HepG2 (cell line): ENCODE data around the gene AFG1L. TPM values are rescaled to one million over a fixed set of nuclear protein-coding genes. Genes with fewer than 3 reads are reported as not detected.

Source experiments
- ATAC-seq: fragments of 200-7000 bp; cut with Tn5 transposase; 3 replicates; pipeline ENCODE4 v1.9.1; 2020; ENCODE audit warnings: mild to moderate bottlenecking, moderate library complexity
- BruUV-seq: library from RNA; stranded (reverse); fragments of 400-500 nt; replicated peaks from 2 replicates; lab custom pipeline; 2021; lab: Mats Ljungman, UMichigan
- CTCF ChIA-PET: fragments of 300-600 bp; formaldehyde crosslinking; extraction: SDS; loops from one replicate; lab custom pipeline; 2021; ENCODE audit warnings: low total read pairs, inconsistent platforms, low intra/inter-chr PET ratio; lab: Yijun Ruan, JAX
- POLR2A ChIA-PET: fragments of 350-600 bp; sonication (Branson Sonifier 250); formaldehyde crosslinking; loops from one replicate; lab custom pipeline; 2020; ENCODE audit warnings: antibody characterized with exemption, inconsistent platforms; lab: Yijun Ruan, JAX
- DNase-seq: peaks from one replicate; pipeline ENCODE4 v3.0.0-alpha.2; 2015; ENCODE audit warnings: low spot score
- FAIRE-seq: peaks from 3 replicates; lab custom pipeline; 2011; peaks lifted over from hg19 to GRCh38; lab: Jason Lieb, UNC
- H2AFZ ChIP-seq: one replicate; pipeline ENCODE4 v1.6.1; 2011; ENCODE audit warnings: low read length, inconsistent platforms
- H3K27ac ChIP-seq: fragments of 300-600 bp; 3 replicates; pipeline ENCODE4 v1.8.0; 2011; ENCODE audit warnings: mixed run types, mild to moderate bottlenecking, mixed read lengths, low read length, inconsistent platforms; ENCODE audit not compliant: insufficient read depth; ENCODE audit errors: extremely low read length
- H3K27me3 ChIP-seq, 2 experiments: fragments of 200-600 bp in 1 of 2; 2 replicates in 1 of 2; 3 replicates in 1 of 2; pipeline versions ENCODE4 v1.6.0 to v1.8.0; 2011; ENCODE audit warnings: low read length in 2 of 2, mild to moderate bottlenecking in 2 of 2, moderate library complexity in 2 of 2, inconsistent platforms in 1 of 2; ENCODE audit not compliant: insufficient read depth in 2 of 2, control insufficient read depth in 1 of 2
- H3K36me3 ChIP-seq, 2 experiments: fragments of 200-600 bp in 1 of 2; replicated peaks in 1 of 2; 2 replicates in 1 of 2; 3 replicates in 1 of 2; pipeline versions ENCODE4 v1.5.1 to v1.8.0; 2011; ENCODE audit warnings: low read length in 2 of 2, inconsistent platforms in 1 of 2; ENCODE audit not compliant: insufficient read depth in 2 of 2, control insufficient read depth in 1 of 2
- H3K4me1 ChIP-seq: 2 replicates; pipeline ENCODE4 v1.5.1; 2012; ENCODE audit warnings: low read length, inconsistent platforms; ENCODE audit not compliant: insufficient read depth
- H3K4me2 ChIP-seq: 2 replicates; pipeline ENCODE4 v1.6.0; 2011; ENCODE audit warnings: low read depth, low read length, inconsistent platforms
- H3K4me3 ChIP-seq, 3 experiments: fragments of 200-600 bp in 1 of 3; sonication (generic), shearing (Covaris generic) in 1 of 3; replicated peaks in 1 of 3; 2 replicates each; pipeline ENCODE4 v1.5.1; 2011 to 2016; ENCODE audit warnings: low read length in 3 of 3, inconsistent platforms in 2 of 3, low read depth in 2 of 3, mild to moderate bottlenecking in 2 of 3, control low read depth in 1 of 3, mixed read lengths in 1 of 3; ENCODE audit not compliant: insufficient read depth in 1 of 3
- H3K79me2 ChIP-seq: one replicate; pipeline ENCODE4 v1.6.1; 2011; ENCODE audit warnings: low read length, inconsistent platforms; ENCODE audit not compliant: insufficient read depth
- H3K9ac ChIP-seq: 2 replicates; pipeline ENCODE4 v1.6.0; 2011; ENCODE audit warnings: mild to moderate bottlenecking, low read depth, low read length, inconsistent platforms; ENCODE audit not compliant: insufficient read depth
- H3K9me3 ChIP-seq: 2 replicates; pipeline ENCODE4 v1.5.1; 2012; ENCODE audit warnings: mild to moderate bottlenecking, low read length
- H4K20me1 ChIP-seq: 2 replicates; pipeline ENCODE4 v1.6.0; 2011; ENCODE audit warnings: inconsistent platforms, mild to moderate bottlenecking, low read length, moderate library complexity; ENCODE audit not compliant: insufficient read depth
- ARNT2 ChIP-seq: sonication (generic); formaldehyde crosslinking; IDR thresholded peaks from 2 replicates; pipeline ENCODE4 v1.8.0; 2022; ENCODE audit warnings: mild to moderate bottlenecking, low read depth, missing genetic modification reagents, moderate library complexity
- CBX5 ChIP-seq: sonication (generic); formaldehyde crosslinking; IDR thresholded peaks from 2 replicates; pipeline ENCODE4 v1.4.0; 2020; ENCODE audit warnings: missing genetic modification reagents, borderline replicate concordance
- CEBPB ChIP-seq: IDR thresholded peaks from 2 replicates; pipeline ENCODE4 v1.6.1; 2011; ENCODE audit warnings: low read depth, low read length, improper control_type of control experiment, borderline replicate concordance
- CEBPG ChIP-seq: IDR thresholded peaks from 2 replicates; pipeline ENCODE4 v1.6.1; 2016
- CHD2 ChIP-seq: IDR thresholded peaks from 2 replicates; pipeline ENCODE4 v1.6.1; 2011; ENCODE audit warnings: low read depth, low read length, improper control_type of control experiment
- ERF ChIP-seq: IDR thresholded peaks from 2 replicates; pipeline ENCODE4 v1.6.1; 2018; ENCODE audit warnings: missing biosample characterization, missing genetic modification reagents
- FIP1L1 ChIP-seq: fragments of 200-400 bp; formaldehyde crosslinking; IDR thresholded peaks from 2 replicates; pipeline ENCODE4 v1.6.1; 2018; ENCODE audit warnings: low read depth, mild to moderate bottlenecking, low read length, moderate library complexity, borderline replicate concordance; ENCODE audit not compliant: insufficient read depth
- GATAD1 ChIP-seq: IDR thresholded peaks from 2 replicates; pipeline ENCODE4 v1.6.1; 2016; ENCODE audit warnings: missing genetic modification reagents, missing compliant biosample characterization
- HNF4A ChIP-seq: sonication (generic); formaldehyde crosslinking; IDR thresholded peaks from 2 replicates; pipeline ENCODE4 v1.4.0; 2020; ENCODE audit warnings: missing genetic modification reagents
- RXRB ChIP-seq: IDR thresholded peaks from 2 replicates; pipeline ENCODE4 v1.6.1; 2016; ENCODE audit warnings: borderline replicate concordance, missing genetic modification reagents, missing compliant biosample characterization
- SAP130 ChIP-seq: IDR thresholded peaks from 2 replicates; pipeline ENCODE4 v1.6.1; 2016; ENCODE audit warnings: low read depth
- SRSF9 ChIP-seq: fragments of 200-400 bp; formaldehyde crosslinking; IDR thresholded peaks from 2 replicates; pipeline ENCODE4 v1.6.1; 2018; ENCODE audit warnings: borderline replicate concordance, mild to moderate bottlenecking, low read depth, low read length; ENCODE audit not compliant: insufficient read depth, poor library complexity, severe bottlenecking
- ZNF180 ChIP-seq: sonication (generic); formaldehyde crosslinking; IDR thresholded peaks from 2 replicates; pipeline ENCODE4 v1.4.0; 2020; ENCODE audit warnings: low read depth, missing genetic modification reagents, borderline replicate concordance
- ZNF253 ChIP-seq: sonication (generic); formaldehyde crosslinking; IDR thresholded peaks from 2 replicates; pipeline ENCODE4 v1.8.0; 2022; ENCODE audit warnings: mild to moderate bottlenecking, missing genetic modification reagents, borderline replicate concordance
- ZNF644 ChIP-seq: IDR thresholded peaks from 2 replicates; pipeline ENCODE4 v1.6.1; 2016; ENCODE audit warnings: low read depth
- ZNF660 ChIP-seq: sonication (generic); formaldehyde crosslinking; IDR thresholded peaks from 2 replicates; pipeline ENCODE4 v1.5.1; 2020; ENCODE audit warnings: mild to moderate bottlenecking, low read depth, missing genetic modification reagents, borderline replicate concordance
- WGBS: methylation state at CpG from one replicate; pipeline ENCODE4 v1.1.6; 2017; ENCODE audit warnings: low lambda C conversion rate; 5-methylcytosine and 5-hydroxymethylcytosine counted together
- in situ Hi-C: cut with HindIII; loops from 2 replicates; pipeline ENCODE4 v1.10.0; 2017; ENCODE audit warnings: low pct_unique_long_range_greater_than_20kb; ENCODE audit not compliant: extremely low pct_ligation_motif_present
- intact Hi-C: fragments of 100-400 bp; cut with micrococcal nuclease; formaldehyde crosslinking; loops from one replicate; pipeline ENCODE4 v1.10.0; 2022; ENCODE audit not compliant: unreplicated experiment
- polyA plus RNA-seq, 8 experiments: library from polyadenylated mRNA; depleted of rRNA in 3 of 8; stranded (reverse) in 7 of 8; unstranded in 1 of 8; fragments of >200 nt; fragmentation: Illumina TruSeq in 4 of 8; extraction: Trizol in 4 of 8; gene quantifications; 2 replicates each; pipeline versions ENCODE4 v1.2.1 to v1.2.3, GENCODE V29; 2011 to 2016; ENCODE audit warnings: low read depth in 4 of 8, missing spikeins in 1 of 8, mixed read lengths in 1 of 8; ENCODE audit not compliant: insufficient read depth in 1 of 8
- total RNA-seq, 5 experiments: library from RNA; depleted of rRNA; stranded (reverse); fragments of >200 nt; fragmentation: Illumina TruSeq; extraction: Trizol; gene quantifications; 2 replicates each; pipeline ENCODE4 v1.2.3, GENCODE V29; 2016; ENCODE audit warnings: low read depth in 1 of 5
- TF ChIP-seq, protein P1 (sequence below): sonication (generic); IDR thresholded peaks from 2 replicates; pipeline ENCODE4 v1.6.1; 2016; ENCODE audit warnings: low read depth, borderline replicate concordance
- TF ChIP-seq, protein P2 (sequence below): IDR thresholded peaks from 2 replicates; pipeline ENCODE4 v1.4.0; 2020; ENCODE audit warnings: mild to moderate bottlenecking, missing genetic modification reagents
- TF ChIP-seq, protein P3 (sequence below): sonication (generic); formaldehyde crosslinking; IDR thresholded peaks from 2 replicates; pipeline ENCODE4 v1.5.0; 2020; ENCODE audit warnings: mild to moderate bottlenecking, low read depth, missing genetic modification reagents, borderline replicate concordance

AFG1L gene
- total and polyA plus RNA-seq, 2 of the 13 experiments (the other 11 are each of a cell fraction or from before 2014, with no cell fraction given) = 3.1 to 14.0 TPM

DNA sequence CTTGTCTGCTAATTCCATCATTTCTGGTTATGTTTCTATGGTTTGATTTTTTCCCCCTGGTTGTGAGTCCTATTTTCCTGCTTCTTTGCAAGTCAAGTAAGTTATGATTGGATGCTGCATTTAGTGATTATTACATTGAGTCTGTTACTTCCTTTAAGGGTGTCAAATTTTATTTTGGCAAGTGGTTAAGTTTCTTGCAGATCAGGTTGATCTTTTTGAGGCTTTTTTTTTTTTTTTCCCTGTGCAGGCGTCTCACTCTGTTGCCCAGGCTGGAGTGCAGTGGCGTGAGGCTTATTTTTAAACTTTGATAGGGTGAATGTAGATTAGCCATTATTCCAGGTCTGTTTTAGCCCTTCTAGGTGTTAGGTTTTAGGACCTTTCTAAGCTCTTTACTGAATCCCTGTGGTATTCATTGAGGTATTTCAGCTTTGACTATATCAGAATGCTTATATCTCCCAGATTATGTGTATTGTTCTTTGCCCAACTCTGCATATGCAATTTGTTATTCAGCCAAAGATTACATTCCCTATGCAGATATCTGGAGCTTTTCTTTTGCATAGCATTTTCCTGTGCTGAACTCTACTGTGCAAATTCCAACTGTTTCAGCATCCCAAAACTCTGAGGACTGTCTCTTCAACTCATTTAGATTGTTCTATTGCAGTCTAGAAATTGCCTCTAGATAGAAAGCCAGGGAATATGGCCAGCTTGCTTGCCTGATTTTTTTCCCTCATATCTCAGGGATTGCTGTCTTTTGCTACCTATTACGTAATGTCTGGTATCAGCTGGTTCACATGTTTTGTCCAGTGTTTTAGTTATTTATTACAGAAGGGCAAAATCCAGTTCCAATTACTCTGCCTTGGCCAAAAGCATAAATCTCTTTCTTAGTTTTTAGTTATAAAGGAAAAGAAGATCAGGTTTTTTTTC, 113.3 kb downstream of the AFG1L start:
- no peaks in the 10 kb centered on the region for H3K79me2 ChIP-seq
- H3K36me3 ChIP-seq = no peaks in the 10 kb centered on the region
- H3K4me3 ChIP-seq = no peak overlapping the region
- no peak overlapping the region for H2AFZ ChIP-seq
- in situ Hi-C loops = no loop called here
- POLR2A ChIA-PET = no interaction called here
- FAIRE-seq = peak; percentile 59
- H3K4me2 ChIP-seq = no peak overlapping the region; the same call in 1 of the 2 replicates
- ATAC-seq = no peak; the same call in 2 of the 3 replicates
- no peak overlapping the region for H3K9ac ChIP-seq
- H3K27ac ChIP-seq = no peak overlapping the region
- H3K4me1 ChIP-seq = peaks cover 12% of the 10 kb centered on the region
- no peaks in the 10 kb centered on the region for H4K20me1 ChIP-seq
- intact Hi-C loops = no loop called here
- peak; percentile 20 for DNase-seq
- H3K27me3 ChIP-seq = no peaks in the 10 kb centered on the region
- 92% methylated on average over 3 of the region's 3 CpGs for WGBS
- H3K9me3 ChIP-seq = no peaks in the 10 kb centered on the region
- CTCF ChIA-PET = no interaction called here
- no TSS peak for BruUV-seq
- no peak for TF ChIP-seq ZNF253 (CRISPR knock-in tag)
- TF ChIP-seq, protein P1, sequence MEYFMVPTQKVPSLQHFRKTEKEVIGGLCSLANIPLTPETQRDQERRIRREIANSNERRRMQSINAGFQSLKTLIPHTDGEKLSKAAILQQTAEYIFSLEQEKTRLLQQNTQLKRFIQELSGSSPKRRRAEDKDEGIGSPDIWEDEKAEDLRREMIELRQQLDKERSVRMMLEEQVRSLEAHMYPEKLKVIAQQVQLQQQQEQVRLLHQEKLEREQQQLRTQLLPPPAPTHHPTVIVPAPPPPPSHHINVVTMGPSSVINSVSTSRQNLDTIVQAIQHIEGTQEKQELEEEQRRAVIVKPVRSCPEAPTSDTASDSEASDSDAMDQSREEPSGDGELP = peak; percentile 93
- TF ChIP-seq SRSF9 = no peak
- TF ChIP-seq ARNT2 (CRISPR knock-in tag) = no peak
- 0 out of 2 replicates have a peak, but pooled peaks have one; percentile 7 for TF ChIP-seq RXRB (CRISPR knock-in tag)
- TF ChIP-seq CHD2 = no peak
- TF ChIP-seq ZNF660 = no peak
- no peak for TF ChIP-seq FIP1L1
- TF ChIP-seq, protein P2, sequence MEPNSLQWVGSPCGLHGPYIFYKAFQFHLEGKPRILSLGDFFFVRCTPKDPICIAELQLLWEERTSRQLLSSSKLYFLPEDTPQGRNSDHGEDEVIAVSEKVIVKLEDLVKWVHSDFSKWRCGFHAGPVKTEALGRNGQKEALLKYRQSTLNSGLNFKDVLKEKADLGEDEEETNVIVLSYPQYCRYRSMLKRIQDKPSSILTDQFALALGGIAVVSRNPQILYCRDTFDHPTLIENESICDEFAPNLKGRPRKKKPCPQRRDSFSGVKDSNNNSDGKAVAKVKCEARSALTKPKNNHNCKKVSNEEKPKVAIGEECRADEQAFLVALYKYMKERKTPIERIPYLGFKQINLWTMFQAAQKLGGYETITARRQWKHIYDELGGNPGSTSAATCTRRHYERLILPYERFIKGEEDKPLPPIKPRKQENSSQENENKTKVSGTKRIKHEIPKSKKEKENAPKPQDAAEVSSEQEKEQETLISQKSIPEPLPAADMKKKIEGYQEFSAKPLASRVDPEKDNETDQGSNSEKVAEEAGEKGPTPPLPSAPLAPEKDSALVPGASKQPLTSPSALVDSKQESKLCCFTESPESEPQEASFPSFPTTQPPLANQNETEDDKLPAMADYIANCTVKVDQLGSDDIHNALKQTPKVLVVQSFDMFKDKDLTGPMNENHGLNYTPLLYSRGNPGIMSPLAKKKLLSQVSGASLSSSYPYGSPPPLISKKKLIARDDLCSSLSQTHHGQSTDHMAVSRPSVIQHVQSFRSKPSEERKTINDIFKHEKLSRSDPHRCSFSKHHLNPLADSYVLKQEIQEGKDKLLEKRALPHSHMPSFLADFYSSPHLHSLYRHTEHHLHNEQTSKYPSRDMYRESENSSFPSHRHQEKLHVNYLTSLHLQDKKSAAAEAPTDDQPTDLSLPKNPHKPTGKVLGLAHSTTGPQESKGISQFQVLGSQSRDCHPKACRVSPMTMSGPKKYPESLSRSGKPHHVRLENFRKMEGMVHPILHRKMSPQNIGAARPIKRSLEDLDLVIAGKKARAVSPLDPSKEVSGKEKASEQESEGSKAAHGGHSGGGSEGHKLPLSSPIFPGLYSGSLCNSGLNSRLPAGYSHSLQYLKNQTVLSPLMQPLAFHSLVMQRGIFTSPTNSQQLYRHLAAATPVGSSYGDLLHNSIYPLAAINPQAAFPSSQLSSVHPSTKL = 0 out of 2 replicates have a peak, but pooled peaks have one; percentile 34
- TF ChIP-seq CEBPB = peak; percentile 96
- TF ChIP-seq GATAD1 = no peak
- TF ChIP-seq SAP130 = peak; percentile 28; the same call in 1 of the 2 replicates
- 0 out of 2 replicates have a peak, but pooled peaks have one; percentile 18 for TF ChIP-seq ERF (CRISPR knock-in tag)
- TF ChIP-seq, protein P3, sequence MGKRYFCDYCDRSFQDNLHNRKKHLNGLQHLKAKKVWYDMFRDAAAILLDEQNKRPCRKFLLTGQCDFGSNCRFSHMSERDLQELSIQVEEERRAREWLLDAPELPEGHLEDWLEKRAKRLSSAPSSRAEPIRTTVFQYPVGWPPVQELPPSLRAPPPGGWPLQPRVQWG (CRISPR knock-in tag) = no peak
- TF ChIP-seq CEBPG (CRISPR knock-in tag) = peak; percentile 91
- no peak for TF ChIP-seq CBX5
- TF ChIP-seq ZNF644 (CRISPR knock-in tag) = 0 out of 2 replicates have a peak, but pooled peaks have one; percentile 46
- peak; percentile 49 for TF ChIP-seq HNF4A (CRISPR knock-in tag)
- no peak for TF ChIP-seq ZNF180 (CRISPR knock-in tag)
